Measurements from ENCODE around the gene NSD2.
"Not testable (repeated sequence)": the region's sequence is repeated elsewhere in the genome, so short reads cannot be mapped to it uniquely, and the experiment has no call there.

NSD2 gene

DNA sequence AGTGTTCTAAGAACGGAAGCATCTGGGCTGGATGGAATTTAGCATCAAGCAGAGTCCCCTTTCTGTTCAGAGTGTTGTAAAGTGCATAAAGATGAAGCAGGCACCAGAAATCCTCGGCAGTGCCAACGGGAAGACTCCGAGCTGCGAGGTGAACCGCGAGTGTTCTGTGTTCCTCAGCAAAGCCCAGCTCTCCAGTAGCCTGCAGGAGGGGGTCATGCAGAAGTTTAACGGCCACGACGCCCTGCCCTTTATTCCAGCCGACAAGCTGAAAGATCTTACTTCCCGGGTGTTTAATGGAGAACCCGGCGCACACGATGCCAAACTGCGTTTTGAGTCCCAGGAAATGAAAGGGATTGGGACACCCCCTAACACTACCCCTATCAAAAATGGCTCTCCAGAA is 29.4 kb downstream of the NSD2 start:
- FAIRE-seq: no peak

DNA sequence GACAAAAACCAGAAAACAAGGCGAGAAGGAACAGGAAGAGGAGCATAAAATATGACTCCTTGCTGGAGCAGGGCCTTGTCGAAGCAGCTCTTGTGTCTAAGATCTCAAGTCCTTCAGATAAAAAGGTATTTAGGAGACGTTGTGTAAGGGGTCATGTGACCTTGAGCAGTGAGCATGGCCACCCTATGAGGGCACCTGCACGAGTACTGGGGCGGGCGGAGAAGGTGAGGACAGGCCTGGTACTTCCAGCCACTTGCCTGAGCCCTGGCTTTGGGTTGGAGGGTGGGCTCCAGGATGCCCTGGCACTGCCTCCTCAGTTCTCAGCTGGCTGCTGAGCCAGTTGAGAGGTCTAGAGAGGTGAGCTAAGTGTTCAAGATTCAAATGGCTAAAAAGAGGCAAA is 29.9 kb downstream of the NSD2 start:
- no peak for FAIRE-seq

DNA sequence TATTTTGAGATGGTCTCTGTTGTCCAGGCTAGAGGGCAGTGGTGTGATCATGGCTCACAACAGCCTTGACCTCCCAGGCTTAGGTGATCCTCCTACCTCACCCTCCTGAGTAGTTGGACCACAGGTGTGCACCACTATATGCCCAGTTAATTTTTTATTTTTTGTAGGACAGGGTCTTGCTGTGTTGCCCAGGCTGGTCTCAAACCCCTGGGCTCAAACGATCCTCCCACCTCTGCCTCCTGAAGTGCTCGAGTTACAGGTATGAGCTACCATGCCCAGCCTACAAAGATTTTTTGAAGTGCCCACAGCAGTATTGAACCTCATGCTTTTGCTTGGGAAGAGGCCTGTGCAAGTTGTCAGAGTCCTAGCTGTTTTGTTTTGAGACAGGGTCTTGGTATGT is 31.1 kb downstream of the NSD2 start:
- FAIRE-seq: no peak

DNA sequence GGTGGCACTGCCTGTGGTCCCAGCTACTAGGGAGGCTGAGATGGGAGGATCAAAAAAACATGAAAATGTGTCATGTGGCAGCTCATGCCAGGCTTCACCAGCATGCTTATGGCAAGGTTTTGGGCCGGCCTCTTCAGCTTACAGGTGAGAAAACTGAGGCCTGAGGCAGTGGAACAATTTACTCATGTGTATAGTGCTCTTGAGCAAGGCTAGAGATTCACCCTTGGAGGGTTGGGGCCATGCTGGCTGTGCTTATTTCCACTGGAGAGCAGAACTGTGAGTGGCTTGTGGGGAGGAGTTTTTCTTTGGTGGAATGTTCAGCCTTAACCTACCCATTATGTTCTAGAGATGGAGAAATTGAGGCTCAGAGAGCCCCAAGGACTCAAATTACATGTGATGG is 31.8 kb downstream of the NSD2 start:
- FAIRE-seq: no peak

DNA sequence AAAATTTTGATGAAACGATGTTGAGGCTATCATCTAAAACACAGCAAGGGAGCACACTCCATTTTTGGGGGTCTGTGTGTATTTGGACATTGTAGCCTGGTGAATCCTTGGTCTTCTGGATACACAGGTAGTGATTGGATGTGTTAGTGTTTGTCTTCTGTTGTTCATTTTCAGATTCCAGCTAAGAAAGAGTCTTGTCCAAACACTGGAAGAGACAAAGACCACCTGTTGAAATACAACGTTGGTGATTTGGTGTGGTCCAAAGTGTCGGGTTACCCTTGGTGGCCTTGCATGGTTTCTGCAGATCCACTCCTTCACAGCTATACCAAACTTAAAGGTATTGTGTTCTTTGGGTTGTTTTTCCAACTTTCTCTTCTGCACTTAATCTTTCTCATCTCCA is 32.8 kb downstream of the NSD2 start:
- FAIRE-seq: no peak

DNA sequence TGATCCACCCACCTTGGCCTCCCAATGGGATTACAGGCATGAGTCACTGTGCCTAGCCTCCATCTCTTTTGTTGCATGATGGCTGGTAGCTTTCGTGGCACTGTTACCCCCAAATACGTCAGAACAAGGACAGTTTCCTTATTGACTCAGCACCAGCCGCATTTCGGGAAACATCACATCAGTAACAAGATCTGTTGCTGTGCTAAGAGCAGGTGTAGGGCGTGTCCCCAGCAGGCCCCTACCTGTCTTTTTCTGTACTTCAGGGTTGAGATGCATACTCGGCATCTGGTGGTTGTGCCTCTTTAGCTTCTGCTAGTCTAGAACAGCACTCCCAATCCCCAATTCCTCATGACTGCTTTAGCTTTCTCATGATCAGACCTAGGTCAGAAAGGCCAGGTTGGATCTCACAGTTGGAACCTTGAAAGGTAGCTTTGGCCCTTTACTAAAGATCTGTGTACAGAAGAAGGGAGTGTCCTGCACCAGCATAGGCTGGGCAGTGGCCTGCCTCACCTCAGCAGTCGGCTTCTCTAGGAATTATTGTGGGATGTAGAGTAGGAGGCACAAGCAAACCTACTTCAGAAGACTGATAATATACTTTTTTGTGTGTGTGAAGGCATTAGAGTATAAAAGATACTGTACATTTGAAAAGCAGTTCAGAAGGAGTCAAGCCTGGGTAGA is 36.8 kb downstream of the NSD2 start:
- FAIRE-seq: no peak

DNA sequence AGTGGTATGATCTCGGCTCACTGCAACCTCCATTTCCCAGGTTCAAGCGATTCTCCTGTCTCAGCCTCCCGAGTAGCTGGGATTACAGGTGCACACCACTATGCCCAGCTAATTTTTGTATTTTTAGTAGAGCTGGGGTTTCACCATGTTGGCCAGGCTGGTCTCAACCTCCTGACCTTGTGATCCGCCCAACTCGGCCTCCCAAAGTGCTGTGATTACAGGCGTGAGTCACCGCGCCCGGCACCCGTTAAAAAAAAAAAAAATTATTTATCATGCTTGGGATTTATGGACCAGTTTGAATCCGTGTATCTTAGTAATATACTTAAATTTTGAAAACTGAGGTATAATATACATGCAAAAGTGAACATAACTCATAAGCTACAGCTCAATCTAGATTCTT is 38.5 kb downstream of the NSD2 start:
- FAIRE-seq: not testable (repeated sequence)

DNA sequence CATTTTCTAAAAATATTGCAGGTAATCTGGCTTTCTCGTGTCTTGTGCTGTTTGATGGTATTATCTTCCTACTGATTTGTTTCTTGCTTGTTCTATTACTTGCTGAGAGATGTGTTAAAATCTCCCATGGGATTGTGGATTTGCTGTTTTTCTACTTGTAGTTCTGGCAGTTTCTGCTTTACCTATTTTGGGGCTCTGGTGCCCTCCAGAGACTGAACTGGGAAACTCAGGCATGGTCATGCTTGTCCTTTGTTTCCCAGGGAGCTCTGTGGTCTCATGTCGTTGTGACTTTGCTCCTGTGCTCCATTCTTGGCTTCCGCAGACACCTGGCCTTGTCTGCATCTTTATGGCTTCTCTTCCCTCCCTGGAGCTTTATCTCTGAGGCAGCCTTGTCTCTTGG is 39.5 kb downstream of the NSD2 start:
- no peak for FAIRE-seq

DNA sequence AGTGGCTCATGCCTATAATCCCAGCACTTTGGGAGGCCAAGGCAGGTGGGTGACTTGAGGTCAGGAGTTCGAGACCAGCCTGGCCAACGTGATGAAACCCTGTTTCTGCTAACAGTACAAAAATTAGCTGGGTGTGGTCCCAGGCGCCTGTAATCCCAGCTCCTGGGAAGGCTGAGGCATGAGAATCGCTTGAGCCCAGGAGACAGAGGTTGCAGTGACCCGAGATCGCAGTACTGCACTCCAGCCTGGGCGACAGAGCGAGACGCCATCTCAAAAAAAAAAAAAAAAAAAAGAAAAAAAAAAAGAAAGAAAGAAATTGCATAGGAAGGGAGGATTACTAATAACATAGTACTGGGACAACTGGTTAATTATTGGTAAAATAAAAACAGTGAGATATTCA is 40.1 kb downstream of the NSD2 start:
- FAIRE-seq: not testable (repeated sequence)

DNA sequence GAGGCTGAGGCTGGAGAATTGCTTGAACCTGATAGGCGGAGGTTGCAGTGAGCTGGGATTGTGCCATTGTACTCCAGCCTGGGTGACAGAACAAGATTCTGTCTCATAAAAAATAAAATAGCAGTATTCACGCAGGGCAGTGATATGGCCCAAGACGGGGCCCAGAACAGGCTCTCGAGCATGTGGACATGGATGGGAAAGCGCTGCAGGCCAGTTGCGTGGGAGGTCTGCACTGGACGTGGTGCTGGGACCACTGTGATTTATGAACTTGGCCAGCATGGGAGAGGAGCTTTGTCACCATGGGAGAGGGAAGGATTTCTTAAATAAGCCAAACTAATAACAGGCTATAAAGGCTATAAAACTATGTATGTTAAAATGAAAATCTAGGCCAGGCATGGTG is 51.6 kb downstream of the NSD2 start:
- FAIRE-seq: no peak

DNA sequence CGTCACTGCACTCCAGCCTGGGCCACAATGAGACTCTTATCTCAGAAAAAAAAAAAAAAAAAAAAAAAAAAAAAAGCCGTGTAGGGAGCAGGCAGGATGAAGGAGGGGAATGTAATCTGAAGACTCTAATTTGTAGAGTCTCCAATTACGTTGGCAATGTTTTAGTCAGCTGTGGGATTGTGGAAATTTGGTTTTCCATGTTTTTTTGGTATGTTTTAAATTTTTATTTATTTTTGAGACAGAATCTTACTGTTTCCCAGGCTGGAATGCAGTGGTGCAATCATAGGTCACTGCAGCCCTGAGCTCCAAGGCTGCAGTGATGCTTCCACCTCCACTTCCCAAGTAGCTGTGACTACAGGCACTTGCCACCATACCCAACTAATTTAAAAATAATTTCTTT is 56.5 kb downstream of the NSD2 start:
- no peak for FAIRE-seq

DNA sequence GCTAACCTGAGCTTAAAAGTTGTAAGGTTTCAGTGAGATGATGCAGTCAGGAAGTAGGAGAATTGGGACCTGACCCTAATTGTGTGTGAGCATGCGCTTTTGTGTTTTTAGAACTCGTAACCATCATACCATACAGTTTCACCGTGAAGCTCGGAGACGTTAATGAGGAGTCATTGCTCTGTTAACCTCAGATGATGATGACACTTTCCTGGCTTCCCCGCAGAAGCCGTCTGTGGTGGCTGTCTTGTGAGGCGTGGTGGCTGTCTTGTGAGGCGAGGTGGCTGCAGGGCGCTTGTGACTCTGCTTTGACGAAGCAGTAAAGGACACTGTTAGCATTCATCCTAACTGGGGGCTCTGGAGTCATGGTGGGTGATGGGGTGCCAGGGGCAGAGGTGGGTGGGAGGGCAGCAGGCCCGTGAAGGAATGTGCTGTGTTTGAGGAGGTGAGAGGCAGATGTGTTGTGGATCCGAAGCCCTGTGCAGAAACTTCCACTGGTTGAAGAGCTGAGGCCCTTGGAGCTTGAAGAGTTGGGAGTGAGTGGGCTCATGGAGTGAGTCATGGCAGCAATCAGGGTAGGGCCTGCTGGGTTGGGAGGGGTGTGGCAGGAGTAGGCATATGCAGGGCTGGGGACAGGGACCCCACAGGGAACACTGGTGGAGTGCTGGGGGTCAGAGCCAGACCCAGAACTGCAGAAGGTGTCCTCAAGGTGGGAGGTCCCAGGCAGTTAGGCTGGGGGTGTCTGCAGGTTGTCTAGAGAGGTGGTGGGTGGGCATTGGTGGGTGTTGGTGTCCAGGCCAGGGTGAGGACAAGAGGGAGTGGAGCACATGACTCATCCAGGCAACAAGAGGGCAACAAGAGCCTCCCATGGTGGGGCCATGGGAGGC is 57.4 kb downstream of the NSD2 start:
- FAIRE-seq: no peak

DNA sequence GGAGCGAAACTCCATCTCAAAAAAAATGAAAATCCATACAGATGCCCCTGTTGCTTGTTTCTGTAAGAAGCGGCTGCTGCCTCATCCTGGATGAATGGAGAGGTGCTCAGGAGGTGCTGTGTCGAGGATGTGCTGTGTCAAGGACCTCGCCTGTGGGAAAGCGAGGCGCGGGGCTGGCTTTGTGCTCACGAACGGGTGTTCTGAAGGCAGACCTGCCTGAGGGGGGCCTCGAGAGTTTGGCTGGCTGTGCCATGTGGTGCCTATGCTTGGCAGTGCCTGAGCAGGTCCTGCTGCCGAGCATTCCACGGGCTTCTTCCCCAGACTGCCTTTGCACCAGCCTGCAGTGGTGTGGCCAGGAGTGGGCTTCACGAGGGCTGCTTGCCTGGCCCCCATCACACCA is 61.5 kb downstream of the NSD2 start:
- no peak for FAIRE-seq

DNA sequence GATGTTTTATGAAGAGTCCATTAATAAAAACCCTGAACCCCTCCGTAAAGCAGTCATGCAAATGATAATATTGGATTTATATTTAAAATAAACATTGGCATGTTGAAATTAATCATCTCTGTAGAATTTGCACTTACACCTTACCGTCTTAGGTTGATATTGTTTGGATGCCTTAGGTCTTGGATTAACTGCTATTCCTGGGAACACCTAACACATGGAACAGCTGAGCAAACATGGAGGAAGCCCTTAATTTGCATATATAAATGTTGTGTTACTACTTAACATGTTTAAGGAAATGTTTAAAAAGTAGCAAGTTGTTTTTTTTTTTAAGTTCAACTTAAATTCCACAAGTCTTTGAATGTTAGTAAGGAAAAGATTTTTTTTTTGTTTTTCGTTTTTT is 62.5 kb downstream of the NSD2 start:
- FAIRE-seq: no peak

DNA sequence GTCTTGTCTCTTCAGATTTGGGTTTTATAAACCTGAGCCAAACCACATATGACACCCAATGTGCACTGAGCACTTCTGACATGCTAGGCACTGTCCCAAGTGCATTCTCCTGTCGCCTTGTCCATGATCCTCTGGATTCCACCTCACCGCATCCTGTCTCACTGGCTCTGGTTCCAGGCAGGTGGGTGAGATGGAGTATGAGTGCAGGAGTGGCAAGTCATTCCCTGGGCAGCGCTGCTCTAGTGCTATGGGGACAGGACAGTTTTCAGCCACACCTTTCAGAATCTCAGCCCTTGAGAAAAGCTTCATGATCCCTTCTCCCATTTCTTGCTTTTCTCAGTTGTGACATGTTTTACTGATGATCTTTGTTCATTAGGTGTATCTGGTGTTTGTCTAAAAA is 66.4 kb downstream of the NSD2 start:
- FAIRE-seq: no peak

DNA sequence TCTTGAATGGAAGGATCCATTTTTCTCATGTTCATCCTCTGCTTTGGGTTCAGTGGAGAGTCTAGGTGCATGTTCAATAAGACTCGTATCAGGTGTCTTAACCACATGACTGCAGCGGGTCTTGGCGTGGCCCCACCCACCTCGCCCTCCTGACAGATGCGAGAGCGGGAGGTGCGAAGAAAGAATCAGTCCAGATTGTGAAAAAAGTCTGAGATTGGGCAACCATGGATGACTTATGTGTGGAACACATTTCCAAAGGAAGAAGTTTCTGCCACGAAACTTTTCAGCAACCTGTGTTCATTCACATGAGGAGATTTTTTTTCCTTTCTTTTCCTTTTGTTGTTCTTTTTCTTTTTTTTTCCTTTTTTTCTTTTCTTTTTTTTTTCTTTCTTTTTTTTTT is 66.8 kb downstream of the NSD2 start:
- no peak for FAIRE-seq

DNA sequence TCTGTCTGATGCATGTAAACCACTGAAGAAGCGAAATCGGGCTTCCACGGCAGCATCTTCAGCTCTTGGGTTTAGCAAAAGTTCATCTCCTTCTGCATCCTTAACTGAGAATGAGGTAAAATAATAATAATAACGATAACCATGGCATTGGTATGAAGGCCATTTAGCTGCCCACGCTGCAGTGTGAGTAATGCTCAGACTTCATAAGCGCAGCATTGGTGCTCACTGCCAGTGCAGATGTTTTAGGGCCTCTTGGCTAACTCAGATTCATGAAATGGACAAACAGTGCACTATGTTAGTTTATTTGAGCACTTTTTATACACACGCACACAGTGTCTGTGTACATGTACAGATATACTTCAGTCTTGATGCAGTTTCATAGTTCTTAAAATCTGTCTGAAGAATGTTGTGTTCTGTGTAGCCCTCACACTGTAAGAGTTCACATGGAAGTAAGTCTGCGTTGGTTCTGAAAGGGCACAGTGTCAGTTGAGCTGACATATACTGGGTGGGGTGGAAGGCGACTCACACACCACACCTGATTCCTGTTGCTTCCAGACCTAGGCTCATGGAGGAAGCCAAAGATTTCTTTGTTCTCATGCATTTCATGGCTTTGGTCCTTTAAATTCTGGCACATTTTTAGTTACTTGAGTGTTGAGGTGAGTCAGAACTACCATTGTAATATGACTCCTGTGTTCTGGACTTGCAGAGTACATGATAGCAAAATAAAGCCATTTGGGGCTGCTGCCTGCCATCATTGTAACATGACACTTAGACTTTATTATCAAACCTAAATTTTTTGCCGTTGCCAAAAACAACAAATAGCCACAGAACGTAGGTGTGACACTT is 68.7 kb downstream of the NSD2 start:
- FAIRE-seq: no peak

DNA sequence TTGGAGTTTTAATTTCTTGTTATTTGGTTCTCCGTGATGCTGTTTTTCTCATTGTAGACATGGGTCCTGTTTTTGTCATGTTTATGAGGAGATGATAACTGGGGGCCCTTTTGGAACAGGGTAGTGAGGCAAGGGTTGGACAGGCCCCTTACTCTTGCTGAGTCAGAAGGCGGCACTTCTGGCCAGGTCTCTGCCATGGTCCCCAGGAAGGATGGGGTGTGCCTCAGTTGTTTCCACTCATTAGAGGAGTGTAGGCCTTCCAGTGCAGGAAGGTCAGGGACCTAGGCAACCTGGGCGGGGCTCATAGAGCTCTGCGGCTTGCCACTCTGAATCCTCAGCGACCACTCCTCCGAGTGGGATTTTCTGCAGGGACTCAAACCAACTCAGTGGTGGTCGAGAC is 69.4 kb downstream of the NSD2 start:
- FAIRE-seq: no peak

DNA sequence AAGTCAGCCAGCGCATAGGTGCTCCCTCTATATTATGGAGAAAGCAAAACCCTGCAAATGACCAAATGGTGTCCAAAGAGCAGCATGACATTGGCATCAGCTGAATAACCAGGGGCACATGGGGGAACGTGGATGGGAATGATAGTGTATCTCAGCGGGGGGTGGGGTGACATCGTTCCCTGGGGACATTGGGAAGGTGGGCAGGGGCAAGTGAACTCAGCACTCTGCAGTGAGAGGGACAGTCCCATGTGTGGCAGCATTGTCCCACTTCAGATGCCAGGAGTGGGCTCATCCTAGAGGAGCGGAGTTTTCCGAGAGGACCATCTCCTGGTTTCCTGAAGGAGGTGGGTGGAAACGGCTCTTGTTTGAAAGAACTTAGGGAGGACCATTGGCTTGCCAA is 72.7 kb downstream of the NSD2 start:
- FAIRE-seq: no peak

DNA sequence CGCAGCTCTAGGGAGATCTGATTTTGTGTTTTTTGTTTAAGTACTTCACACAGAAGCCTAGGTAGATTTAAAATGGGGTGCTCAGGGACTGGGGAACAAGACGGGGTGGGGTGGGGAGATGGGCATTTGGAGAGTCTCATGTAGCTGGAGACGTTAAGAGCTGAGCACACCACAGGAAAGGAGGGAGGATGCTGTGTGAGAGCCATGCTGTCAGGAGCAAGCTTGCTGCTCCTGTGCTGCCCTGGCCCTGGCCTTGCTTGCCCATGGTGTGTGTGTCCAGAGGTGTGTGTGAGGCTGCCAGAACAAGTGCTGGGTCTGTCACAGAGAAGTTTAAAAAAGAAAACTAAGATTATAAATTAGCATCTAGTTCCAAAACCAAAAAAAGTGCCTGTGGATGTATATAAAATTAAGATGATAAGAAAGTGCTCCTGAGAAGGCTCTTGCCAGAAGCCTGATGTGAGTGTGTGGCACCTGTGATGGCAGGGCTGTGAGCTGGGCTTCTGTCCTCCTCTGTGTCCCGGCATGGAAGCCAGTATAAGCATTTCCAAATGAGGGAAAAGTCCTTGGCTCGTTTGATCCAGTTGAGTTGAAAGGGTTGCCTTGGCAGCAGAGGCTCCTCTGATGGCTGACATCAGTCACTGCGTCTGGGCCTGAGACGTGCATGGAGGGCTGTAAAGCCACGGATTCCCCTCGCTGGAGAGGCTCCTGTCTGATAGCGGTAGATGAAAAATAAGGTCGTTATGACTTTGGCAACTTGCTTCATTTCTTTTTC is 74.1 kb downstream of the NSD2 start:
- FAIRE-seq: no peak

DNA sequence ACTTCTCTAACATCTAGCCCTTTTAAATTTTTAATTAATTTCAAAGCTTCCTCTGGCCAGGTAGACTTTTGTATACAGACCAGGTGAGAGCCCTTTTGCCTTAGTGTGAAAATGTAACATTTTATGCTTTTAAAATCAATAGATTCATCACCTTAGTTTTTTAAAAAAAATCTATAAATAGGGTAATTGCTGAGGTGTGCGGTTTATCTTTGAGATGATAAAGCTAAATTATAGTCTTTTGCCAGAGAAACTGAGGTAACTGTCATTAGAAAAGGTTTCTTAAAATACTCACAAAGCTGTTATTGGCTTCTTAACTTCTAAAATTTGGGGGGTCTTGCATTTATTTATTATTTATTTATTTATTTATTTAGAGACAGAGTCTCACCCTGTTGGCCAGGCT is 74.7 kb downstream of the NSD2 start:
- no peak for FAIRE-seq

DNA sequence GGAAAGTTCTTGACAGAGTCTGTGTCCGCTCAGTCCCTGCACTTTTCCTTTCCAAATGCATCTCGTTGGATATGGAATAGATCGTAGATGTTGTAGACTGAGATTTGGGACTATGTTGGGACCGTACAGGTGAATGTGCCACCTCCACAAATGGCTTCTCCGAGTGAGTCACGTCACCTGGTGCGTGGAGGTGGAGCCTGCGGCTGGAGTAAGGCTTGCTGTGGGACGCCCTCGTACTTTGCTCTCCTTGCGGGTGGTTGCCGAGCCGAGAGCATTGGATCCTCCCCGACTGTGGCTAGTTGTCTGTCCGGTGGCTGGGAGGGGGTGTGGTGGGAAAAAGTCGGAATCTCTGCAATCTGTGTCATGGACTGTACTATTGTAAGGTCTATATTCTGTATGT is 77.0 kb downstream of the NSD2 start:
- no peak for FAIRE-seq

Data from colon (tissue), 2 donors.